H9 (cell line): Measurements from ENCODE around the gene PKN1. TPM values are rescaled to one million over a fixed set of nuclear protein-coding genes. Genes with fewer than 3 reads are reported as not detected.

Experiments
- DNase-seq: peaks from one replicate; pipeline ENCODE4 v3.0.0-alpha.2; 2017
- H2AFZ ChIP-seq: one replicate; pipeline ENCODE4 v1.6.1; 2013; ENCODE audit warnings: mild to moderate bottlenecking, low read length, control low read depth, moderate library complexity
- H2AK5ac ChIP-seq: 2 replicates; pipeline ENCODE4 v1.6.1; 2013; ENCODE audit warnings: low read length, control low read depth, mixed read lengths; ENCODE audit not compliant: insufficient read length
- H2BK120ac ChIP-seq: one replicate; pipeline ENCODE4 v1.6.1; 2013; ENCODE audit warnings: low read depth, mild to moderate bottlenecking, low read length, control low read depth, inconsistent platforms; ENCODE audit not compliant: poor library complexity, severe bottlenecking
- H2BK12ac ChIP-seq: 2 replicates; pipeline ENCODE4 v1.6.1; 2013; ENCODE audit warnings: low read length, control low read depth, mixed read lengths, low read depth; ENCODE audit not compliant: insufficient read length
- H2BK15ac ChIP-seq: 2 replicates; pipeline ENCODE4 v1.6.1; 2013; ENCODE audit warnings: low read depth, low read length, control low read depth
- H2BK20ac ChIP-seq: one replicate; pipeline ENCODE4 v1.6.1; 2013; ENCODE audit warnings: low read depth, mild to moderate bottlenecking, low read length, control low read depth, inconsistent platforms; ENCODE audit not compliant: poor library complexity, severe bottlenecking
- H2BK5ac ChIP-seq: 2 replicates; pipeline ENCODE4 v1.6.1; 2013; ENCODE audit warnings: low read length, control low read depth, mixed read lengths; ENCODE audit not compliant: insufficient read length
- H3K14ac ChIP-seq: 2 replicates; pipeline ENCODE4 v1.6.1; 2013; ENCODE audit warnings: low read length, control low read depth; ENCODE audit not compliant: insufficient read depth
- H3K18ac ChIP-seq: 2 replicates; pipeline ENCODE4 v1.6.1; 2013; ENCODE audit warnings: low read depth, mild to moderate bottlenecking, mixed read lengths, low read length, control low read depth; ENCODE audit not compliant: insufficient read length
- H3K23ac ChIP-seq: 2 replicates; pipeline ENCODE4 v1.6.1; 2013; ENCODE audit warnings: low read length, control low read depth, mixed read lengths, low read depth; ENCODE audit not compliant: insufficient read length
- H3K23me2 ChIP-seq: 2 replicates; pipeline ENCODE4 v1.6.1; 2013; ENCODE audit warnings: low read depth, mild to moderate bottlenecking, mixed read lengths, low read length, control low read depth; ENCODE audit not compliant: insufficient read length, poor library complexity, severe bottlenecking
- H3K27ac ChIP-seq: 2 replicates; pipeline ENCODE4 v1.5.1; 2013; ENCODE audit warnings: low read length, control low read depth, mixed read lengths, low read depth; ENCODE audit not compliant: insufficient read length
- H3K27me3 ChIP-seq: 2 replicates; pipeline ENCODE4 v1.6.1; 2013; ENCODE audit warnings: low read length, control low read depth, inconsistent platforms; ENCODE audit not compliant: insufficient read depth
- H3K4ac ChIP-seq: 2 replicates; pipeline ENCODE4 v1.6.1; 2013; ENCODE audit warnings: low read depth, mild to moderate bottlenecking, control low read depth, inconsistent platforms, low read length, moderate library complexity
- H3K4me1 ChIP-seq: 2 replicates; pipeline ENCODE4 v1.6.1; 2013; ENCODE audit warnings: low read length, control low read depth, inconsistent platforms; ENCODE audit not compliant: insufficient read depth
- H3K4me2 ChIP-seq: 2 replicates; pipeline ENCODE4 v1.6.1; 2013; ENCODE audit warnings: low read length, control low read depth, mixed read lengths; ENCODE audit not compliant: insufficient read length, insufficient read depth
- H3K56ac ChIP-seq: 2 replicates; pipeline ENCODE4 v1.6.1; 2013; ENCODE audit warnings: low read depth, mild to moderate bottlenecking, mixed read lengths, low read length, control low read depth; ENCODE audit not compliant: insufficient read length
- H3K79me1 ChIP-seq: 2 replicates; pipeline ENCODE4 v1.6.1; 2013; ENCODE audit warnings: low read depth, mild to moderate bottlenecking, moderate library complexity, low read length, control low read depth, inconsistent platforms; ENCODE audit not compliant: insufficient read depth, poor library complexity, severe bottlenecking
- H3K79me2 ChIP-seq: 2 replicates; pipeline ENCODE4 v1.6.1; 2013; ENCODE audit warnings: low read length, control low read depth, inconsistent platforms; ENCODE audit not compliant: insufficient read depth
- H3K9ac ChIP-seq: 2 replicates; pipeline ENCODE4 v1.6.1; 2013; ENCODE audit warnings: low read length, control low read depth, mixed read lengths; ENCODE audit not compliant: insufficient read length; ENCODE audit errors: extremely low read depth
- H3K9me3 ChIP-seq: one replicate; pipeline ENCODE4 v1.6.1; 2013; ENCODE audit warnings: low read depth, low read length, inconsistent platforms; ENCODE audit not compliant: control insufficient read depth
- H3T11ph ChIP-seq: one replicate; pipeline ENCODE4 v1.6.1; 2013; ENCODE audit warnings: mild to moderate bottlenecking, low read length, control low read depth, inconsistent platforms
- H4K20me1 ChIP-seq: one replicate; pipeline ENCODE4 v1.6.1; 2013; ENCODE audit not compliant: control insufficient read depth, insufficient read length, insufficient read depth
- H4K5ac ChIP-seq: 2 replicates; pipeline ENCODE4 v1.6.1; 2013; ENCODE audit warnings: low read depth, mild to moderate bottlenecking, mixed read lengths, low read length, control low read depth; ENCODE audit not compliant: insufficient read length
- H4K8ac ChIP-seq: replicated peaks from 2 replicates; pipeline ENCODE4 v1.6.1; 2013; ENCODE audit warnings: low read length, control low read depth, mixed read lengths, low read depth; ENCODE audit not compliant: insufficient read length
- H4K91ac ChIP-seq: 2 replicates; pipeline ENCODE4 v1.6.1; 2013; ENCODE audit warnings: low read depth, mild to moderate bottlenecking, moderate library complexity, mixed read lengths, low read length, control low read depth; ENCODE audit not compliant: insufficient read length
- H3K27ac Mint-ChIP-seq, 3 experiments: 2 replicates in 2 of 3; 3 replicates in 1 of 3; pipeline ENCODE4 v1.8.0; 2020 to 2021; ENCODE audit warnings: mixed read lengths in 3 of 3, mild to moderate bottlenecking in 1 of 3, moderate library complexity in 1 of 3
- H3K27me3 Mint-ChIP-seq: 2 replicates; pipeline ENCODE4 v1.8.0; 2021; ENCODE audit warnings: low read depth, mild to moderate bottlenecking, moderate library complexity, mixed read lengths
- H3K36me3 Mint-ChIP-seq, 3 experiments: 2 replicates in 2 of 3; 3 replicates in 1 of 3; pipeline ENCODE4 v1.8.0; 2020 to 2021; ENCODE audit warnings: low read depth in 3 of 3, mixed read lengths in 3 of 3; ENCODE audit not compliant: insufficient read depth in 1 of 3
- H3K4me1 Mint-ChIP-seq, 2 experiments: 2 replicates each; pipeline ENCODE4 v1.8.0; 2020; ENCODE audit warnings: mixed read lengths in 2 of 2
- H3K4me3 Mint-ChIP-seq, 2 experiments: 2 replicates in 1 of 2; 3 replicates in 1 of 2; pipeline ENCODE4 v1.8.0; 2020 to 2021; ENCODE audit warnings: mild to moderate bottlenecking in 2 of 2, mixed read lengths in 2 of 2, moderate library complexity in 1 of 2
- H3K9me3 Mint-ChIP-seq, 2 experiments: 2 replicates in 1 of 2; 3 replicates in 1 of 2; pipeline ENCODE4 v1.8.0; 2020; ENCODE audit warnings: mild to moderate bottlenecking in 2 of 2, mixed read lengths in 2 of 2, moderate library complexity in 1 of 2
- CTCF ChIP-seq: fragments of 200-600 bp; sonication (generic); conservative IDR thresholded peaks from 3 replicates; pipeline ENCODE4 v1.8.0; 2021; ENCODE audit warnings: antibody characterized with exemption, mild to moderate bottlenecking
- WGBS: extraction: QIAGEN DNeasy Blood & Tissue Kit; methylation state at CpG from one replicate; pipeline ENCODE4 v1.1.7; 2013; ENCODE audit warnings: missing lambda C conversion rate, low lambda C conversion rate, mixed read lengths; ENCODE audit not compliant: insufficient read length; ENCODE audit errors: extremely low coverage; 5-methylcytosine and 5-hydroxymethylcytosine counted together
- total RNA-seq: library from RNA; stranded (reverse); gene quantifications from 2 replicates; pipeline ENCODE4 v1.2.1, GENCODE V29; 2021

PKN1 gene
- total RNA-seq, 1 experiment from 2014 or later, result 159 TPM

DNA sequence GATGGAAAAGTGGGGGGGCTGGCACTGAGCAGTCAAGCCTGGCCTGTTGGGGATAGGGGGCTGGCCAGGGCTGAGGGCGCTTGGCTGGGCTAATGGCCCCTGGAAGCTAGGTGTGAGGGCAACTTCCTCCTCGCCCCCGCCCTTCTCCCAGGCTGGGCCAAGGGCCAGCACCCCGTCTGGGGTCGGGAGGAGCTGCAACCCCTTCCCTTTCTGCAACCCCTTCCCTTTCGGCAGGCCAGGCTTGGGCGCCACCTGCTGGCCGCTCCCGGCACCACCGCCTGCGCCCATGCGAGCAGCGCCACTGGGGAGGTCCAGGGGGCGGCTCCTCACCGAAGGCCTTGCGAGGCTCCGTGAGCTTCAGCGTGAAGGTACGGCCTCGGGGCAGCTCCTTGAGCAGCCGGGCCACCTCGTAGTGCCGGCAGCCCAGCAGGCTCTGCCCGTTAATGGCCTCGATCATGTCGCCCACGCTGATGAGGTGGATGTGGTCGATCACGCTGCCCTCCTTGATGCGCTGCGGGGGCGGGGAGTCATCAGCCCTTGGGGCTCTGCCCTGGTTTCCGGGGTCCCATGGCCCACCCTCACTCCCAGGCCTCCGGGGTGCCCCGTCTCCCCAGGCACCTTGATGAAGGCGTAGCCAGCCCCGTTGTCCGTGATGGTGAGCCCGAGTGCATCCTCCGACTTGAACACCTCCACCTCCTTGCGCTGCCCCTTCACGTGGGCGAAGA, 47.0 kb downstream of the PKN1 start:
- H4K91ac ChIP-seq, result no peak overlapping the region
- H2BK20ac ChIP-seq, result no peak overlapping the region
- no peaks in the 10 kb centered on the region for H4K20me1 ChIP-seq
- H4K8ac ChIP-seq, result no peak overlapping the region
- no peak overlapping the region for H3K4me3 Mint-ChIP-seq
- peak; percentile 99 for TF ChIP-seq CTCF
- H2AK5ac ChIP-seq, result no peak overlapping the region
- H3K4me2 ChIP-seq, result no peak overlapping the region
- H4K5ac ChIP-seq, result no peak overlapping the region
- H3K9me3 ChIP-seq, result no peaks in the 10 kb centered on the region
- H3K27ac ChIP-seq, result no peak overlapping the region
- H3K27me3 Mint-ChIP-seq, result no peaks in the 10 kb centered on the region
- H2AFZ ChIP-seq, result no peak overlapping the region
- H2BK15ac ChIP-seq, result no peak overlapping the region
- H3K14ac ChIP-seq, result no peak overlapping the region
- H3K27me3 ChIP-seq, result no peaks in the 10 kb centered on the region
- H3K9me3 Mint-ChIP-seq, result no peaks in the 10 kb centered on the region; a peak in 1 of 5 replicates
- H3K27ac Mint-ChIP-seq, result no peak overlapping the region
- H3T11ph ChIP-seq, result no peak overlapping the region
- H2BK120ac ChIP-seq, result no peak overlapping the region
- no peak overlapping the region for H2BK5ac ChIP-seq
- no peaks in the 10 kb centered on the region for H3K79me2 ChIP-seq
- no peaks in the 10 kb centered on the region; the same call in 1 of the 2 replicates for H3K4me1 ChIP-seq
- H3K36me3 Mint-ChIP-seq, result peaks cover 10 to 38% (median 23%) of the 10 kb centered on the region in 3 experiments; a peak in 6 of 7 replicates
- H3K18ac ChIP-seq, result no peak overlapping the region
- WGBS, result no CpG with 5 or more reads among the region's 43 CpGs
- DNase-seq, result peak; percentile 92
- H3K56ac ChIP-seq, result no peak overlapping the region
- no peak overlapping the region for H3K23ac ChIP-seq
- no peaks in the 10 kb centered on the region for H3K79me1 ChIP-seq
- H3K9ac ChIP-seq, result no peak overlapping the region
- peaks cover 14 to 23% of the 10 kb centered on the region in 2 experiments for H3K4me1 Mint-ChIP-seq
- H2BK12ac ChIP-seq, result no peak overlapping the region
- H3K23me2 ChIP-seq, result peaks cover 3% of the 10 kb centered on the region
- no peak overlapping the region for H3K4ac ChIP-seq
